ENCODE results near the gene ST8SIA6.

GRCh38 chr10:17326377-17326776 lies 128.0 kb downstream of the ST8SIA6 start:
- no peak for TF ChIP-seq CTCF (IDR thresholded peaks at IDR 0.05)
- TF ChIP-seq EZH2 (IDR thresholded peaks at IDR 0.05), result no peak
- no peak for TF ChIP-seq EZH2phosphoT487 (IDR thresholded peaks at IDR 0.05)
